ENCODE data around the gene STIP1.

DNA sequence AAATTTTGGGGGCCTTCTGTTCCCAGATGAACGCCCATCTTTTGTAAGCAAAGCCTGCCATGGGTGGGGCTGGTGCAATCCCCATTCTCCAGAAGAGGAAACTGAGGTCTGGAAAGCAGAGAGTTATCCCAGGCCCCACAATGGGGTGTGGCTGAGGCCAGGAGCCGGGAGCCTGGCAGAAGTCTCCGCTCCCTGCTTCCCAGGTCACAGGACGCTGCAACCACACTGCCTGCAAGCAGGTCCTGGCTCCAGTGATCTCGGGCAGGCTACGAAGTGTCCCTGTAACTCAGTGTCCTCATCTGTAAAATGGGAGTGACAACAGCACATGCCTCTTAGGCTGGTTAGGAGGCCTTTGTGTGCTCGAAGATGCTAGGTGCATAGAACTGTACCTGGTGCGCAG lies 67.1 kb downstream of the STIP1 start:
- TF ChIP-seq, protein P1, sequence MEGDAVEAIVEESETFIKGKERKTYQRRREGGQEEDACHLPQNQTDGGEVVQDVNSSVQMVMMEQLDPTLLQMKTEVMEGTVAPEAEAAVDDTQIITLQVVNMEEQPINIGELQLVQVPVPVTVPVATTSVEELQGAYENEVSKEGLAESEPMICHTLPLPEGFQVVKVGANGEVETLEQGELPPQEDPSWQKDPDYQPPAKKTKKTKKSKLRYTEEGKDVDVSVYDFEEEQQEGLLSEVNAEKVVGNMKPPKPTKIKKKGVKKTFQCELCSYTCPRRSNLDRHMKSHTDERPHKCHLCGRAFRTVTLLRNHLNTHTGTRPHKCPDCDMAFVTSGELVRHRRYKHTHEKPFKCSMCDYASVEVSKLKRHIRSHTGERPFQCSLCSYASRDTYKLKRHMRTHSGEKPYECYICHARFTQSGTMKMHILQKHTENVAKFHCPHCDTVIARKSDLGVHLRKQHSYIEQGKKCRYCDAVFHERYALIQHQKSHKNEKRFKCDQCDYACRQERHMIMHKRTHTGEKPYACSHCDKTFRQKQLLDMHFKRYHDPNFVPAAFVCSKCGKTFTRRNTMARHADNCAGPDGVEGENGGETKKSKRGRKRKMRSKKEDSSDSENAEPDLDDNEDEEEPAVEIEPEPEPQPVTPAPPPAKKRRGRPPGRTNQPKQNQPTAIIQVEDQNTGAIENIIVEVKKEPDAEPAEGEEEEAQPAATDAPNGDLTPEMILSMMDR (IDR thresholded peaks at IDR 0.05; ENCODE audit: insufficient read depth, low read depth, low read length), result no peak
- no peak for TF ChIP-seq EZH2 (IDR thresholded peaks at IDR 0.05; ENCODE audit: insufficient read depth, low read length)

Measured in astrocyte (in vitro differentiated cells and primary cell).